Central memory CD4-positive, alpha-beta T cell (primary cell): ENCODE measurements around the gene OTOGL.

Experiments used
- DNase-seq: peaks from one replicate; pipeline ENCODE4 v3.0.0; 2022

OTOGL gene

DNA sequence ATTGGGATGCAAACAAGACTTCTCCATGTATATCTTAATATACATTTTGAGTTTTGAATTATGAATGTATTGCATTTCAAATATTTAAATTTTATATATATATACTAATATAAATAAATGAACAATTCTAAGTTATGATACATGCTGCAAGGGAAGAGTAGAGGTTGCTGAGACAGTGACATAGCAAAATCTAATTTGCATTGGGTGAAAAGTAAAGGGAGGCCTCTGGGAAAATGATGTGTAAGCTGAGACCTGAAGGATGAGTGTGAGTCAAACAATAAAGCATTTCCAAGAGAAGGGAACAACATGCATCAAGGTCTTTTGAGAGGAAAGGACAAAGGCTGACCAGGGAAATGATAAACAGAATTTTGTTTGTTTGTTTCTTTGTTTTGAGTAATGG is 281.8 kb downstream of the OTOGL start:
- DNase-seq = no peak

DNA sequence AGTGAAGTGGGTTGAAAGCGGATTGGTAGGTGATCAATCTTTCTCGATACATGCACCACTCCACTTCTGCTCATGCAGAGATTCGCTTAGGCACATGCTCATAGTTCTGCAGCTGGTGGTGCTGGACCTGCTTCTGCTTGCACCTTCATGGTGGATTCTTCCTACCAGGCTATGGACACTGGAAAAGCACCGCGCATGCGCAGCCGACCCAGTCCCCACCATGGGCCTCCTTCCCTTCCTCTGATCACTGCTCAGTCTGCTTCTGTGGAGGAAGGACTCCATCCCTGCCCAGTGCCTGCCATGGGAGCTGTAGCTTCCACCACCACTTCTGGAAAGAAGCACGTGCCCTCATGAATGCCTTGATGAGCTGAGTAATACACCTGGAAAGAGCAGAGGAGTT is 282.9 kb downstream of the OTOGL start:
- no peak for DNase-seq

DNA sequence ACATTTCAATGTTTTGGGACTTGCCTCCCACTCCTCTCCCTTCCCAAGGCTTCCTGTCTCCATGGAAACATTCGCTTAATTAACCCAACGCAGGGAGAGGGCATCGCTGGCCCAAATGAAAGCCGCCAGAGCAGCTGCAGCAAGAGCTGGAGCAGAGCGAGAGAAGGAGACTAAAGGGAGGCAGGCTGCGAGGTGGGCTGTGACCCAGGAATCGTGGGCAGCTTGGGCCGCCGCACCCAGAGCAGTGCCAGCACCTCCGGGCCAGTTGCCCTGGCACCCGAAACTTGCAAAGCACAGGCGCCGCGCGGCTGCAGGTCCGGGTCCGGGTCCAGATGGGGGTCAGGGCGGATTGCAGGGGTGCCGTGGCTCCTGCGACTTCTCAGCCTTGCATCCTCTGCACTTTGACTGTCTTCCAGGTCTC is 301.2 kb downstream of the OTOGL start:
- no peak for DNase-seq

DNA sequence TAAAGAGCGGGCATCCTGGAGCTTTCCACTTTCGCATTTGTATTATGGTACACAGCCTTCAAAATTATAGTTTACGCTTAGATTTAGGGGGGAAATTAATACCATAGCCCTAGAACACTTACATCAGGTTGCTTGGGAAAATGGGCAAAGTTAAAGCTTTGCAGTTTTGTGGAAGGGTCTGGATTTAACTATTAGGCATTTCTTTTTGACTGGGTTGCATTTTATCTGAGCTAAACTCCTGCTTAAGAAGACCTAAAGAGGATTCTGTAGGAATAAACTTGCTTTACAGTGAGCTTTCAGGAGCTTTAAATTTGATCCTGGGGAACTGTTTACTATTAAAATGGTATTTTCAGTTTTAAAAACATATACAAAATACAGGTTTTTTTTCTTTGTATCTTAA is 301.9 kb downstream of the OTOGL start:
- no peak for DNase-seq

DNA sequence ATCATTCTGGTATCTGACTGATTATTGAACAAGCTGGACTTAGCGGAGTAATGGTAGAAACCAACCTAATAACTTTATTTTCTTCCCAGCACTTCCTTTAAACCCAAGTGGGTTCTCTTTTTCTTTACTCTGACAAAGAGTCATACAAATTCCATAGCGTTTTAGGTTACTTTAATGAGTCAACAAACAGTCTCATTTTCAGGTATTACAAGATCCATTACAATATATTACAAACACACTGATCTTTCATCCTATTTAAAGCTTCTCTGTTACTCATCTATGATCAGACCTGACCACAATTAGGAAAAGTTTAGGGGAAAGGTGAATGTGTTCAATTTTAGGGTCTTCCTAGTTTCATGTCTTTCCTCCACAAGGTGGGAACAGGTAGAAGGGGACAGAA is 305.3 kb downstream of the OTOGL start:
- DNase-seq = no peak

DNA sequence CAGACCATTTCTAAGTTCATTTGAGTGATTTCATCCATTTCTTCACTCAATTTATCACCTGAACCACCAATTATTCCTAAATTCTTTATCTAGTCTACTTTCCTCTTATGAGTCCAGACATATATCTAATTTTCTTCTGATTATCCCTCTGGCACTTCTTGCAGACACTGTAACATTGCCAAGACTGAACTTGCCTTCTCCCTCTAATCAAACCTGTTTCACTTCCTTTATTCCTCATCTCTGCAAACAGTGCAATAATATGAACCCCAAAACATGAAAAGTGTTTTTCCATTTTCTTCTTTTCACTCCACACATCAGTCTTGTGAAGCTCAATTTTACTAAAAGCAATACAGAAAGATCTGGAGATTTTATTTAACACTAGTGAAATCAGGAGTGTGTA is 306.9 kb downstream of the OTOGL start:
- no peak for DNase-seq

DNA sequence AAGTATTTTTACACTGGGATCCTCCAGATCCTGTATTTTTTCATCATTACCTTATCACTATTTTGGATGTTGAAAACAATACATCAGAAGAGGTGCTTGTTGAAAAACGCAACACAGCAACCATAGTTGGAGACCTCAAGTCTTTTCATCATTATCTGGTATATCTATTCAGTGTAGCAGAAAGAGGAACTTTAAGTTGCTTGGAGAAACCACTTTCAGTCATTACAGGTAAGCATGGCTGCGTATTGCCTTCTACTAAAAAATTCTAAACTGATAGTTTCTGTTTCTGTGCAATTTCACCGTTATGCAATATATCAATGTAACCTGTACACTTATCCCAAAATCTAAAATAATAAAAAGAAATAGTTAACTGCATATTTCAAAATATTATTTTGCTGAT is 312.4 kb downstream of the OTOGL start:
- no peak for DNase-seq

DNA sequence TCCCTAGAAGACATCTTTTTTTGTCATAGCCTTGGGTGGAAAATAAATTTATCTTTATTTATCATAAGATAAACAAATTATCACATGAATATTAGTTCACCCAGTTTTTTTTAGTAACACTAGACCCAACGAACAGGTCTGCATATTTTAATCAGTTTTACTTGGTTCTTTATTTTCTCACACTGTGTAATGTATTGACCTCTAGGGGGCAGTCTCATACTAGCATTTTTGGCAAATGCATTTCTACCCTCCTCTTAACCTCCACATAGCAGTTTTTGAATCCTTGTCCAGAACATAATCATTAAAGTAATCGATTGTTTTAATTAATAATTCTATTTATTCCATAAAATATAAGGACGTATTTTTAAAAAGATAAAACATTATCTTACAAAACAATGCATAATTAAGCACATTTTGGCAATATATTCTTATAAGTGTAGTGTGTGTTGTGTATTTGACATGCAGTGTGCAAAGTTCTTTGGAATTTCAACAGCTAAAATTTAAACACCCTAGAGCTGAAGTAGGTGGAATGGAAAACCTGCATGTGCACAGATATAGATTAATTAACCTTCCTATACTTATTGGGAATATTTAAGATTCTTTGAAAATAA is 313.1 kb downstream of the OTOGL start:
- DNase-seq = no peak

DNA sequence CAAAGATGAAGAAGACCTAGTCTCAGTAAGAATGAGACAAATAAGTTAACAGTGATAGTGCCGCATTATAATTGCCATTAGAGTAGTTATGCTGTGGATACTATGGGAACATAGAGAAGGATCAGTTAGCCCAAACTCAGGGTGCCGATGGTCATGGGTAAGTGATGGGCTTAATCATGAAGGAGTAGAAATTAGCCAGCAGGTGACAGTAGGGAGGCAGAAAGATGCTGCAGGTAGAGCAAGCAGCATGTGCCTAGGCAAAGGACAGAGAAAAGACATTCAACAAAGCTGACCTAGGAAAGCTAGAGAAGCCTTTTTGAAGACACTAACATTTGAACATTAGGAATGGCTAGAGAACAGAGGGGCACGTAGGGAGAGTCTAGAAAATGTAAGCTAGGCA is 314.1 kb downstream of the OTOGL start:
- no peak for DNase-seq

DNA sequence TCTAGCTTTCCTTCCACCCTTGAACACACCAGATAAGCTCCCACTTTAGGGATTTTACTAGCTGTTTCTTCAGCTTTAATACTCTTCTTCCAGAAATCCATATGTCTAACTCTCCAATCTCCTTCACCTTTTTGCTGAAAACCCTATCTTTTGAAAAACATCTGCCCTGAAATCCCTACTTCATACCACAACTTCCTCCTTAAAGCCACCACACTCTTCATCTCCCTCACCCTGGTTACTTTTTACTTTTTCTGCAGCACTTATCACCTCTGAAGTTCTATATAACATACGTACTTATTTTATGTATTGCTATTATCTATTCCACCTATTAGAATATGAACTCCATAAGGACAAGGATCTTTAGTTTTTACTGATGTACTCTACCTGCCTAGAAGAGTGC is 316.1 kb downstream of the OTOGL start:
- no peak for DNase-seq

DNA sequence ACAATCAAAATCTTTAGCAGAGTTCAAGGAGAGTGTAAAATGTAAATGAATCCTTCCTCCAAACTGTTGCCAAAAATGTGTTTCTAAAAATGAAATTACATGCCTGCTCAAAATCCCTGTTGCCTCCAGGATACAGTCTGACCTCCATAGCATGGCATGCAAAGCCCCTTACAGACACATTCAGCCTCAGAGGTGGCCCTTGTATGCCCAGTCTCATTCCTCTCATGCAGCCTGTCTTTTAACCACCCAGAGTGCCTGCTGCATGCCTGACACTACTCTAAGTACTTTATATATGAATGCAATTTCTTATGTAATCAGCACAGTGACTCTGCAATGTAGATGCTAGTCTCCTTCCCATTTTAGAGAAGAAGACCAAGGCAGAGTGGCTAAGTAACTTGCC is 320.3 kb downstream of the OTOGL start:
- DNase-seq = no peak

DNA sequence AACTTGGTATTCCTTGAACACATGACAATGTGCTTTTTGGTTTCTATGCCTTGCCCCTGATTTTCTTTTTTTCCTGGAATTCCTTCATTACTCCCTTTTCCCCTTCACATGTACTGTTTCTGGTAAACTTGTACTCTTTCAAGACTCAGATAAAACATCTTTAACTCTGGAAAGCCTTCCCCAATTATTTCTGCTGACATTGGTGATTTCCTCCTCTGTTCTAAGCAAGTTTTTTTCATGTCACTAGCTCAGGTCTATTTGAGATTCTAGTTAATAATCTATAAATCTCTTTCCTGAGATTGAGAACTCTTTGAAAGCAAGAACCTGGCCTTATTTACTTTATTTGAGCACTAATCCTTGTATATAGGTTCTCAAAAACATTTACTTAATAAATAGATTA is 320.7 kb downstream of the OTOGL start:
- DNase-seq = no peak

DNA sequence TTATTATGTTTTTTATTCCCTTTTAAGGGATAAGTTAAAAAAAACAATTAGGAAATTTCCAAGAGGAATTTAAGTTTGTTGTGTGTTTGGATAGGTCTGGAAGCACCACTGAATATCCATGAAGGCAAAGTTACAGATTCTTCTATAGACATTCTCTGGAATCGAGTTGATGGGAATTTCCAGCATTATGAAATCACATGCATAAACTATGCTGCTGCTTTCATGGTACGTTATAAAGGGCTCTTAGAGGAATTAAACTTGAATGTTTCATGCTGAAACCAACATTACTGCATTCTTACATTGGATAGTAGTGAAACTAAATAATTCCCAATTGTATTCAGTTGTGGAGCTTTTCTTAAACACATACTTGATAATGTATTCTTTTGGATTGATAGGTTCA is 323.2 kb downstream of the OTOGL start:
- DNase-seq = no peak
